Upper lobe of left lung (tissue), 6 donors: ENCODE data around the gene LRRC8B. TPM values are rescaled to one million over a fixed set of nuclear protein-coding genes. Genes with fewer than 3 reads are reported as not detected.

Source experiments
- ATAC-seq, 2 donors: fragments of 200-7000 bp; cut with Tn5 transposase; one replicate each; pipeline ENCODE4 v1.9.1; 2022; ENCODE audit warnings: mild to moderate bottlenecking in 2 of 2, moderate library complexity in 2 of 2; ENCODE audit not compliant: low FRiP score in 2 of 2
- DNase-seq, 2 donors: peaks; one replicate each; pipeline ENCODE4 v3.0.0-alpha.2; 2019 to 2020
- H3K27ac ChIP-seq, 4 donors: fragments of 200-600 bp; sonication (generic); one replicate each; pipeline ENCODE4 v1.5.1; 2016 to 2019
- H3K27me3 ChIP-seq, 4 donors: fragments of 200-600 bp; sonication (generic); one replicate each; pipeline ENCODE4 v1.5.1; 2017 to 2019
- H3K36me3 ChIP-seq, 4 donors: fragments of 200-600 bp; sonication (generic); one replicate each; pipeline ENCODE4 v1.5.1; 2016 to 2019
- H3K4me1 ChIP-seq, 4 donors: fragments of 200-600 bp; sonication (generic); one replicate each; pipeline ENCODE4 v1.5.1; 2018 to 2019
- H3K4me3 ChIP-seq, 4 donors: fragments of 200-600 bp; sonication (generic); one replicate each; pipeline ENCODE4 v1.5.1; 2017 to 2019; ENCODE audit warnings: mild to moderate bottlenecking in 2 of 4, moderate library complexity in 1 of 4
- H3K9me3 ChIP-seq, 4 donors: fragments of 200-600 bp; sonication (generic); one replicate each; pipeline ENCODE4 v1.5.1; 2018 to 2019
- CTCF ChIP-seq, 6 experiments: fragments of 450-650 bp in 4 of 6; fragments of 200-600 bp in 2 of 6; sonication (generic) in 2 of 6; IDR thresholded peaks; one replicate each; pipeline ENCODE4 v1.5.1; 2016 to 2019; ENCODE audit warnings: antibody characterized with exemption in 6 of 6
- EP300 ChIP-seq, 4 donors: sonication (generic); formaldehyde crosslinking; IDR thresholded peaks; one replicate each; pipeline ENCODE4 v1.5.1; 2017; ENCODE audit warnings: antibody characterized with exemption in 4 of 4, control low read depth in 2 of 4
- POLR2A ChIP-seq, 4 donors: fragments of 450-650 bp; IDR thresholded peaks; one replicate each; pipeline ENCODE4 v1.5.1; 2016 to 2017; ENCODE audit warnings: antibody characterized with exemption in 4 of 4, mild to moderate bottlenecking in 2 of 4
- POLR2AphosphoS5 ChIP-seq, 2 donors: sonication (generic); formaldehyde crosslinking; IDR thresholded peaks; one replicate each; pipeline ENCODE4 v1.5.1; 2017; ENCODE audit warnings: antibody characterized with exemption in 2 of 2
- WGBS, 2 donors: methylation state at CpG; one replicate each; pipeline ENCODE4 v1.1.5; 2017 to 2018; 5-methylcytosine and 5-hydroxymethylcytosine counted together
- total RNA-seq, 6 donors: library from RNA; depleted of rRNA in 4 of 6; stranded (reverse); fragments of >200 nt in 4 of 6; gene quantifications; one replicate each; pipeline versions ENCODE4 v1.1.0 to v1.2.1, GENCODE V29; 2016 to 2021
- donor health status: DM: no; HTN: no; CAD: no; lungs with moderate emphysema.
- donor health status: DM: no; HTN: yes; CAD: no; lungs with severe emphysema.

LRRC8B gene
- total RNA-seq, 6 donors from 2014 or later = 7.1 to 20.2 (median 14.8) TPM

- DNase-seq = no peak
- Histone ChIP-seq H3K36me3 (no peaks in the 10 kb centered on the region), H3K4me1 (no peaks in the 10 kb centered on the region), H3K9me3 (no peaks in the 10 kb centered on the region), H3K27ac (no peak overlapping the region), H3K27me3 (no peaks in the 10 kb centered on the region), H3K4me3 (no peak overlapping the region)
- TF ChIP-seq CTCF (IDR thresholded peaks at IDR 0.05) = peak; percentile 39 to 75 (median 66)
- no peak for TF ChIP-seq EP300 (IDR thresholded peaks at IDR 0.05)
- WGBS, 2 donors = 72 to 75% methylated on average over 5 of the region's 5 CpGs
- peak in 1 of 2 donors; percentile 76 for ATAC-seq
Measured at GRCh38 chr1:89598450-89599331, 74.1 kb downstream of the LRRC8B start.

GRCh38 chr1:89599332-89599630, 74.7 kb downstream of the LRRC8B start:
- Histone ChIP-seq H3K36me3 (no peaks in the 10 kb centered on the region), H3K4me1 (no peaks in the 10 kb centered on the region)

GRCh38 chr1:89600451-89601224, 76.0 kb downstream of the LRRC8B start:
- DNase-seq = no peak
- 73 to 85% methylated on average over 3 of the region's 3 CpGs for WGBS, 2 donors
- Histone ChIP-seq H3K36me3 (no peaks in the 10 kb centered on the region), H3K27me3 (no peaks in the 10 kb centered on the region), H3K4me1 (peaks cover 0 to 4% (median 3%) of the 10 kb centered on the region in 4 donors), H3K4me3 (no peak overlapping the region), H3K27ac (no peak overlapping the region), H3K9me3 (no peaks in the 10 kb centered on the region)
- ATAC-seq = no peak
- TF ChIP-seq CTCF (IDR thresholded peaks at IDR 0.05) (no peak), POLR2A (IDR thresholded peaks at IDR 0.05) (no peak), POLR2AphosphoS5 (IDR thresholded peaks at IDR 0.05) (no peak), EP300 (IDR thresholded peaks at IDR 0.05) (no peak)

More at GRCh38 chr1:89599332-89599630, 74.7 kb downstream of the LRRC8B start:
- Histone ChIP-seq H3K9me3 (no peaks in the 10 kb centered on the region), H3K27me3 (no peaks in the 10 kb centered on the region), H3K4me3 (no peak overlapping the region), H3K27ac (no peak overlapping the region)
- ATAC-seq = no peak
- peak in 1 of 6 experiments; percentile 18 for TF ChIP-seq CTCF (IDR thresholded peaks at IDR 0.05)
- TF ChIP-seq EP300 (IDR thresholded peaks at IDR 0.05) = no peak
- no peak for DNase-seq
- WGBS, 2 donors = 90 to 91% methylated on average over 2 of the region's 2 CpGs

- no peak for ATAC-seq
- no peaks in the 10 kb centered on the region for H3K36me3 ChIP-seq
- WGBS, 2 donors = 55 to 74% methylated on average over 6 of the region's 6 CpGs
Measured at GRCh38 chr1:89602871-89603404, 78.3 kb downstream of the LRRC8B start.

More at GRCh38 chr1:89602871-89603404, 78.3 kb downstream of the LRRC8B start:
- Histone ChIP-seq H3K4me1 (peaks cover 0 to 15% (median 7%) of the 10 kb centered on the region in 4 donors), H3K9me3 (no peaks in the 10 kb centered on the region), H3K4me3 (no peak overlapping the region), H3K27me3 (no peaks in the 10 kb centered on the region), H3K27ac (no peak overlapping the region)
- no peak for DNase-seq
- TF ChIP-seq POLR2AphosphoS5 (IDR thresholded peaks at IDR 0.05) (no peak), CTCF (IDR thresholded peaks at IDR 0.05) (no peak), EP300 (IDR thresholded peaks at IDR 0.05) (no peak), POLR2A (IDR thresholded peaks at IDR 0.05) (no peak)
